Measurements from ENCODE around the gene CARD19.

DNA sequence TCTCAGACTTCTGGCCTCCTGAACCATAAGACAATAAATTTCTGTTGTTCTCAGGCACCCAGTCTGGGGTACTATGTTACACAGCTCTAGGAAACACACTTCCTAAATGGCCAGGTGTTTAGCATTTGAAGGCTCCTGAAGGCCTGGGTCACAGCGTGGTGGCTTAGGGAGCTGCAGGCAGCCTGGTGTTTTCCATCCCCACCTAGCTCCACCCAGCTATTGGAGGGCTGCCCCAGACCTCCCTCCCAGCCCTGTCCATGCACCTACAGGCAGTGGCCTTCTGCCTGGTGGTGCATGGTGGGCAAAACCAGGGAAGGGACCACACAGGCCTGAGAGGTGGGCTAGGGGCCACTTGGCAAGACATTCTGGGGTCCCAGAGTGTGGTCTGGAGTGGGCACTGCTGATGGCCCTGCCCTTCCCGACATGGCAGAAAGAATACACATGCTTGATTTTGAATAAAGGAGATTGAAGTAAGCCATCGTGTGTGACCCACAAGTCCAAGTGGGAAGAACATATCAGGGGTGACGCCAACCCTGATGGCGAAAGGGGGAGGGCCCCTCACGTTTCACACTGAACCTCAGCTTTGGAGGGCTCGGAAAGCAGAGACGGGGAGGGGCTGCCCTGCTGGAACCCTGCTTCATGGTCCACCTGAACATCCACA, 38.8 kb upstream of the CARD19 start:
- TF ChIP-seq EZH2 (IDR thresholded peaks at IDR 0.05; ENCODE audit: low read length), result no peak
- TF ChIP-seq, protein P1, sequence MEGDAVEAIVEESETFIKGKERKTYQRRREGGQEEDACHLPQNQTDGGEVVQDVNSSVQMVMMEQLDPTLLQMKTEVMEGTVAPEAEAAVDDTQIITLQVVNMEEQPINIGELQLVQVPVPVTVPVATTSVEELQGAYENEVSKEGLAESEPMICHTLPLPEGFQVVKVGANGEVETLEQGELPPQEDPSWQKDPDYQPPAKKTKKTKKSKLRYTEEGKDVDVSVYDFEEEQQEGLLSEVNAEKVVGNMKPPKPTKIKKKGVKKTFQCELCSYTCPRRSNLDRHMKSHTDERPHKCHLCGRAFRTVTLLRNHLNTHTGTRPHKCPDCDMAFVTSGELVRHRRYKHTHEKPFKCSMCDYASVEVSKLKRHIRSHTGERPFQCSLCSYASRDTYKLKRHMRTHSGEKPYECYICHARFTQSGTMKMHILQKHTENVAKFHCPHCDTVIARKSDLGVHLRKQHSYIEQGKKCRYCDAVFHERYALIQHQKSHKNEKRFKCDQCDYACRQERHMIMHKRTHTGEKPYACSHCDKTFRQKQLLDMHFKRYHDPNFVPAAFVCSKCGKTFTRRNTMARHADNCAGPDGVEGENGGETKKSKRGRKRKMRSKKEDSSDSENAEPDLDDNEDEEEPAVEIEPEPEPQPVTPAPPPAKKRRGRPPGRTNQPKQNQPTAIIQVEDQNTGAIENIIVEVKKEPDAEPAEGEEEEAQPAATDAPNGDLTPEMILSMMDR (optimal IDR thresholded peaks at IDR 0.05 in 1 of 3, IDR thresholded peaks at IDR 0.05 in 1 of 3, conservative IDR thresholded peaks at IDR 0.05 in 1 of 3; ENCODE audit: extremely low read depth in 1 of 3, insufficient read depth in 2 of 3, low read length in 3 of 3), result no peak
